ENCODE results near the gene ASB2. TPM values are rescaled to one million over a fixed set of nuclear protein-coding genes. Genes with fewer than 3 reads are reported as not detected.

Gene ASB2
- total RNA-seq, 1 experiment from 2014 or later = 0.35 TPM

DNA sequence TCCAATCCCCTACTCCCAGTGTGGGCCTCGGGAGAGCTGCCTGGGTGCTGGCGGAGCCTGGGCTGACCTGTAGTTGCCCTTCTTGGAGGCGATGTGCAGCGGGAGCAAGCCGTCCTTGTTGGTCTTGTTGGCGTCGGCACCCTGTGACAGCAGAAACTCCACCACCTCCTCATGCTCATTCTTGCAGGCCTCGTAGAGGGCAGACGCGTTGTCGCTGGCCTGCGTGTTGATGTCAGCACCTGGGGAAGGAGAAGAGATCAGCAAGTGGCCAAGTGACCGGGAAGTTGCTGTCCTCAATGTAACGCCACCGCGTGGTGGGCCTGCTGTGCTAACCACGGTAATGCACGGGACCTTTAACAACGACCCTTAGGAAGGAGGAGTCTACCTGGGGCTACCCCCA lies 29.1 kb downstream of the ASB2 start:
- Histone ChIP-seq H3K4me2 (ENCODE audit: insufficient read depth, insufficient read length, low read length) (no peak overlapping the region), H3K9me3 (ENCODE audit: control insufficient read depth, low read depth, low read length) (no peaks in the 10 kb centered on the region), H3K23ac (ENCODE audit: insufficient read length, low read depth, low read length) (no peak overlapping the region), H3K23me2 (ENCODE audit: insufficient read length, low read depth, low read length, poor library complexity, severe bottlenecking) (no peaks in the 10 kb centered on the region), H3K18ac (ENCODE audit: insufficient read length, low read depth, low read length) (no peak overlapping the region), H3K14ac (ENCODE audit: insufficient read depth, low read length) (no peak overlapping the region), H2BK12ac (ENCODE audit: insufficient read length, low read depth, low read length) (no peak overlapping the region), H2BK120ac (ENCODE audit: low read depth, low read length, poor library complexity, severe bottlenecking) (no peak overlapping the region), H3K79me2 (ENCODE audit: insufficient read depth, low read length) (no peaks in the 10 kb centered on the region), H4K8ac (replicated peaks; ENCODE audit: insufficient read length, low read depth, low read length) (no peak overlapping the region), H3K56ac (ENCODE audit: insufficient read length, low read depth, low read length) (no peak overlapping the region), H3T11ph (ENCODE audit: low read length) (no peak overlapping the region), H3K9ac (ENCODE audit: extremely low read depth, insufficient read length, low read length) (no peak overlapping the region), H2AFZ (ENCODE audit: low read length) (no peak overlapping the region), H3K27me3 (ENCODE audit: insufficient read depth, low read length) (no peaks in the 10 kb centered on the region), H3K27ac (ENCODE audit: insufficient read length, low read depth, low read length) (no peak overlapping the region), H4K5ac (ENCODE audit: insufficient read length, low read depth, low read length) (no peak overlapping the region), H4K91ac (ENCODE audit: insufficient read length, low read depth, low read length) (no peak overlapping the region), H2AK5ac (ENCODE audit: insufficient read length, low read length) (no peak overlapping the region), H3K4ac (ENCODE audit: low read depth, low read length) (no peak overlapping the region), H4K20me1 (ENCODE audit: control insufficient read depth, insufficient read depth, insufficient read length) (no peaks in the 10 kb centered on the region), H3K79me1 (ENCODE audit: insufficient read depth, low read depth, low read length, poor library complexity, severe bottlenecking) (no peaks in the 10 kb centered on the region), H2BK15ac (ENCODE audit: low read depth, low read length) (no peak overlapping the region), H3K4me1 (ENCODE audit: insufficient read depth, low read length) (no peaks in the 10 kb centered on the region), H2BK20ac (ENCODE audit: low read depth, low read length, poor library complexity, severe bottlenecking) (no peak overlapping the region), H2BK5ac (ENCODE audit: insufficient read length, low read length) (no peak overlapping the region)
- Mint-ChIP-seq H3K27me3 (ENCODE audit: low read depth) (no peaks in the 10 kb centered on the region; the same call in 1 of the 2 replicates), H3K4me3 (no peak overlapping the region), H3K9me3 (no peaks in the 10 kb centered on the region), H3K4me1 (peaks cover 3 to 13% of the 10 kb centered on the region in 2 experiments), H3K27ac (no peak overlapping the region), H3K36me3 (ENCODE audit: insufficient read depth in 1 of 3, low read depth in 3 of 3) (no peaks in the 10 kb centered on the region)
- peak; percentile 51 for DNase-seq
- whole genome bisulfite sequencing (ENCODE audit: extremely low coverage, insufficient read length, low lambda C conversion rate) = no CpG with 5 or more reads among the region's 19 CpGs
- no peak for TF ChIP-seq CTCF (conservative IDR thresholded peaks at IDR 0.05)
